NB4 (cell line): ENCODE measurements around the gene A4GALT.
A peak's percentile ranks its signal among the peaks of the same experiment; 100 is the strongest.
"Not testable (repeated sequence)": the region's sequence is repeated elsewhere in the genome, so short reads cannot be mapped to it uniquely, and the experiment has no call there.

Experiments used
- DNase-seq: peaks from one replicate; pipeline ENCODE4 v3.0.0; 2010; ENCODE audit warnings: low read depth
- H3K4me3 ChIP-seq: one replicate; pipeline ENCODE4 v1.5.1; 2011; ENCODE audit warnings: mild to moderate bottlenecking, low read depth, low read length, moderate library complexity
- MAX ChIP-seq: IDR thresholded peaks from 2 replicates; pipeline ENCODE4 v1.6.1; 2011; ENCODE audit warnings: low read depth, low read length
- MYC ChIP-seq: IDR thresholded peaks from 2 replicates; pipeline ENCODE4 v1.6.1; 2011; ENCODE audit warnings: low read depth, low read length
- POLR2A ChIP-seq: IDR thresholded peaks from 2 replicates; pipeline ENCODE4 v1.6.1; 2011; ENCODE audit warnings: mild to moderate bottlenecking; ENCODE audit not compliant: insufficient read length; ENCODE audit errors: extremely low read depth
- TF ChIP-seq, protein P1 (sequence below): IDR thresholded peaks from one replicate; pipeline ENCODE4 v1.5.1; 2012; ENCODE audit warnings: low read depth, low read length

Gene A4GALT

DNA sequence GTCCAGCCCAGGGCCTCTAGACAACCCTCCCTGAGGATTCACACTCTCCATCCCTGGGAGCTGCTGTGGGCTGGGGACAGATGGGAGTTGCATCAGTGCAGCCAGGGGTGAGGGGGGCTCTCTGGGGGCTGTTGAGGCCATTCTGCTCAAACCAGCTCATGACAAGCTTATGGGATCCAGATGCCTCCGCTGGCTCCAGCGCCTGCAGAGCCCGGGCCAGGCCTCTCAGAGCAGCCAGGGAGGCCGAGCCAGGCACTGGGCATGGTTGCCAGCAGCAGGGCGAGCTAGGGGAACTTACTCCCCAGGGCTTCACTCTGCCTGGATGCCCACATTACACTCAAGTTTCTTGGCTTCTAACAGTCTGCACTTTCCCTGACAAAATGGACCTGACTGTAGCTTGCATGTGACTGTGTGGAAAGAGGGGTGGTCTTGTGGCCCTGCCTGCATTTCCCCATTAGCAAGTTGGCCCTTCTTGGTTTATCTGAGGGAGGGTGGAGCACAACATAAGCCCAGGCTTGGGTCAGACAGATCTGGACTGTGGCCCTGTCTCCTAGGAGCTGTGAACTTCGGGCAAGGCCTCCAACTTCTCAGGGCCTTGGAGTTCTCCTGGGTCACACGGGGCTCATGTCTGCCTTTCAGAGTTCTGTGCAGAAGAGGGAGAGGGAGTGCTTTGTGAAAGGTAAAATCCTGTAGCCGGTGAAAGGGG, 36.9 kb downstream of the A4GALT start:
- TF ChIP-seq MYC (no peak), MAX (no peak), POLR2A (no peak)
- TF ChIP-seq, protein P1, sequence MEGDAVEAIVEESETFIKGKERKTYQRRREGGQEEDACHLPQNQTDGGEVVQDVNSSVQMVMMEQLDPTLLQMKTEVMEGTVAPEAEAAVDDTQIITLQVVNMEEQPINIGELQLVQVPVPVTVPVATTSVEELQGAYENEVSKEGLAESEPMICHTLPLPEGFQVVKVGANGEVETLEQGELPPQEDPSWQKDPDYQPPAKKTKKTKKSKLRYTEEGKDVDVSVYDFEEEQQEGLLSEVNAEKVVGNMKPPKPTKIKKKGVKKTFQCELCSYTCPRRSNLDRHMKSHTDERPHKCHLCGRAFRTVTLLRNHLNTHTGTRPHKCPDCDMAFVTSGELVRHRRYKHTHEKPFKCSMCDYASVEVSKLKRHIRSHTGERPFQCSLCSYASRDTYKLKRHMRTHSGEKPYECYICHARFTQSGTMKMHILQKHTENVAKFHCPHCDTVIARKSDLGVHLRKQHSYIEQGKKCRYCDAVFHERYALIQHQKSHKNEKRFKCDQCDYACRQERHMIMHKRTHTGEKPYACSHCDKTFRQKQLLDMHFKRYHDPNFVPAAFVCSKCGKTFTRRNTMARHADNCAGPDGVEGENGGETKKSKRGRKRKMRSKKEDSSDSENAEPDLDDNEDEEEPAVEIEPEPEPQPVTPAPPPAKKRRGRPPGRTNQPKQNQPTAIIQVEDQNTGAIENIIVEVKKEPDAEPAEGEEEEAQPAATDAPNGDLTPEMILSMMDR, result no peak
- H3K4me3 ChIP-seq, result no peak overlapping the region
- no peak for DNase-seq

- H3K4me3 ChIP-seq, result no peak overlapping the region
- TF ChIP-seq POLR2A (no peak), MAX (no peak), MYC (no peak)
- TF ChIP-seq, protein P1, result no peak
- no peak for DNase-seq
Observed at GRCh38 chr22:42682113-42682851, 38.4 kb downstream of the A4GALT start.

DNA sequence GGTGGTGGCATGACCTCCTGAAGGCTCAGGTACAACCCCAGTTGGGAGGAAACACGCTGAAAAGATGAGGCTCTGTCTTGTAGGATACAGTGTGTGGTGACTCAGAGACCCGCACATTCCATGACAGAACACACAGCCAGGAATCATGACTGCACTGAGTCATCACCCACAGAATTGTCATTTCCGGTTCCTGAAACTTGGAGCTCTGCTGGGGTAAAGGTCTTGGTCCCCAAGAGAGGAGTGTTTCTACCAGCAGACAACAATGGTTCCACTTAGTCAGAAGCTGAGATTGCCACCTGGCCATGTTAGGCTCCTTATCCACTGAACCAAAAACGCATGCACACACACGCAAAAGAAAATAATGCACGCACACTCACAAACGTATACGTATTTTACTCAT, 40.0 kb downstream of the A4GALT start:
- peak; percentile 58 for DNase-seq

GRCh38 chr22:42679691-42680090, 41.0 kb downstream of the A4GALT start:
- no peak for TF ChIP-seq POLR2A
- TF ChIP-seq, protein P1, result no peak
- TF ChIP-seq MYC, result no peak
- no peak for TF ChIP-seq MAX
- no peak for DNase-seq
- H3K4me3 ChIP-seq, result no peak overlapping the region

More for the DNA sequence above, 40.0 kb downstream of the A4GALT start:
- H3K4me3 ChIP-seq, result no peak overlapping the region
- no peak for TF ChIP-seq MAX
- no peak for TF ChIP-seq MYC
- TF ChIP-seq, protein P1, result no peak
- TF ChIP-seq POLR2A, result no peak

DNA sequence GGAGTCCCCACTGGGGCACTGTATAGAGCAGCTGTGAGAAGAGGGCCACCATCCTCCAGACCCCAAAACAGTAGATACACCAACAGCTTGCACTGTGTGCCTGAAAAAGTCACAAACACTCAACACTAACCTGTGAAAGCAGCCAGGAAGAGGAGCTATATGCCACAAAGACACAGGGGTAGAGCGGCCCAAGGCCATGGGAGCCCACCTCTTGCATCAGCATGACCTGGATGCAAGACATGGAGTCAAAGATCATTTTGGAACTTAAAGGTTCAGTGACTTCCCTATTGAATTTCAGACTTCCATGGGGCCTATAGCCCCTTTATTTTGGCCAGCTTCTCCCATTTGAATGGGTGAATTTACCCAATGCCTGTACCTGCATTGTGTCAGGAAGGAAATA, 41.8 kb downstream of the A4GALT start:
- DNase-seq, result no peak
- TF ChIP-seq, protein P1, result no peak
- TF ChIP-seq POLR2A (no peak), MAX (no peak)
- no peak overlapping the region for H3K4me3 ChIP-seq

DNA sequence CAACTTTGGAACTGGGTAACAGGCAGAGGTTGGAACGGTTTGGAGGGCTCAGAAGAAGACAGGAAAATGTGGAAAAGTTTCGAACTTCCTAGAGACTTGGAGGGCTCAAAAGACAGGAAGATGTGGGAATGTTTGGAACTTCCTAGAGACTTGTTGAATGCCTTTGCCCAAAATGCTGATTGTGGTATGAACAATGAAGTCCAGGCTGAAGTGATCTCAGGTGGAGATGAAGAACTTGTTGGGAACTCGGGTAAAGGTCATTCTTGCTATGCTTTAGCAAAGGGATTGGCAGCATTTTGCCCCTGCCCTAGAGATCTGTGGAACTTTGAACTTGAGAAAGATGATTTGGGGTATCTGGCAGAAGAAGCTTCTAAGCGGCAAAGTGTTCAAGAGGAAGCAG, 42.7 kb downstream of the A4GALT start:
- H3K4me3 ChIP-seq, DNase-seq: not testable (repeated sequence)
